C1 segment of cervical spinal cord (tissue), 14 donors: ENCODE results near the gene NFIA.
A peak's percentile ranks its signal among the peaks of the same experiment; 100 is the strongest.

Experiments
- DNase-seq, 14 donors: peaks; one replicate each; lab custom pipeline; 2025; lab: John Stamatoyannopoulos, UW

NFIA gene

DNA sequence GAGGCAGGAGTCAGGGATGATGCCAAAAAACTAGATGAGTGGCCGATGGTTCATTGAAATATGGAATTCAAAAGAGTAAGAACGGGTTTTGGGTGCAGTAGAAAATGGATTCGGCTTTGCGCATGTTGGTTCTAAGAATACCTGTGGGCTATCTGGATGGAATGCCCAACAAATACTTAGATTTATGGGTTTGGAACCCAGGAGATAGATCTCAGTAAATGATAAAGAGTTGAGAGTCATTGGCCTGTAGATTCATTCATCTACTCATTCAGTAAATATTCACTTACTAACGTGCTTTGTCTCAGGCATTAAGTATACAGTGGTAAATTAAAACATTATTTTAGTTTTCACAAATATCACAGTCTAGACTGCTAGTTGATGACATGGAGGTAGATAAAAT, 247.7 kb downstream of the NFIA start:
- DNase-seq: no peak

DNA sequence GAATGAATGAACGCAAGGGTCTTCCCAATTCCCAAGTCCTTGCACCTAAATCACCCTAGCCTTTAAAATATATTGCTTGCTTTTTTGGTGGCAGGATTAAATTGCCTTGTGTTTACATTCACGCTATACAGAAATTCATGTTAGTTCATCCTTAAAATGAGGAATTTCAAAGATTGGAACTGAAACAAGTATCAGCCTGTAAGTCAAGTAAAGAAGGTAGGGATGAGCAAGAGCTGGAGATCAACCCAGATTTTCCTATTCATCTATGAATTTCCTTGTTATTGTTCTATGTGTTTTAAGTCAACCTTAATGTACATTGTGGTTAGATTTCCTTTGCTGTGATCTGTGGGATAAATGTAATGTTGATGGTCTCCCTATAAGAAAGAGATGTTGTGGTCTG, 248.2 kb downstream of the NFIA start:
- no peak for DNase-seq

DNA sequence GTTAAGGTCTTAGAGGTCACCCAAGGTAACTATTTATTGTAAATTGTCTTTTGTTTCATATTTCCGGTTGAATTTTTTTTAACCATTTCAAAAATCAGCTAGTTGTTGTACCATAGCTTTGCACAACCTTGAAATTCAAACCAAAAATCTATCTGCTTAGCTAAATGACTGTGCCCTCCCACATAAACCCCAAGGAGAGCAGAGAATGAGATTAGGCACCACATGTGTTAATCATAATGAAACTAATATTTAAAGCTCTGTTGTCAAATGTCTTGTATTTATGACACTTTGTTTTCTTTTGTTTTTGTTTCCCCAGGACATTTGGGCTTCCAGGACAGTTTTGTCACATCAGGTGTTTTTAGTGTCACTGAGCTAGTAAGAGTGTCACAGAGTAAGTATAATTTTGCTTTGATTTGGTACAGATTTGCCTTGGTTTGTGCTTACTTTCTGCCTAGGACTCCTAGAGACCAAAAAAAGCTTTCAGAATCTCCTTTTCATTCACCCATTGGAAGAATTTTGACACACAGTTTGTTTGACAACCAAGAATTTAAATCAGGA, 249.9 kb downstream of the NFIA start:
- no peak for DNase-seq

DNA sequence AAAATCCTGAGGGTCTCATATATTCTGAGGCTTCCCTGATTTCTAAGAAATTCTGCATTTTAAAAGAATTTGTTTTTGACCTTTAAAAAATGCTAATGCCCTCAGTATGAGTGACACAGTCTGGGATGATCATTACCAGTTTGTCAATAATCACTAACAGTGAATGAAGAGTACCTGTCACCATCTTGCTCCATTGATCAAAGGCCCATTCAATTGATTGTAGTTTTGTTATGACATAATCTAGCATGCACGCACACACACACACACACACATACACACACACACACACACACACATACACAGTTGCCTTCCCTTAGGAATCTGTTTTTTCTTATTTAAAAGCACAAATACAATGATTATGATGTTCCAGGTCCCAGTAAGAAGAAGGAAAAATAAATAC, 250.4 kb downstream of the NFIA start:
- DNase-seq: no peak

DNA sequence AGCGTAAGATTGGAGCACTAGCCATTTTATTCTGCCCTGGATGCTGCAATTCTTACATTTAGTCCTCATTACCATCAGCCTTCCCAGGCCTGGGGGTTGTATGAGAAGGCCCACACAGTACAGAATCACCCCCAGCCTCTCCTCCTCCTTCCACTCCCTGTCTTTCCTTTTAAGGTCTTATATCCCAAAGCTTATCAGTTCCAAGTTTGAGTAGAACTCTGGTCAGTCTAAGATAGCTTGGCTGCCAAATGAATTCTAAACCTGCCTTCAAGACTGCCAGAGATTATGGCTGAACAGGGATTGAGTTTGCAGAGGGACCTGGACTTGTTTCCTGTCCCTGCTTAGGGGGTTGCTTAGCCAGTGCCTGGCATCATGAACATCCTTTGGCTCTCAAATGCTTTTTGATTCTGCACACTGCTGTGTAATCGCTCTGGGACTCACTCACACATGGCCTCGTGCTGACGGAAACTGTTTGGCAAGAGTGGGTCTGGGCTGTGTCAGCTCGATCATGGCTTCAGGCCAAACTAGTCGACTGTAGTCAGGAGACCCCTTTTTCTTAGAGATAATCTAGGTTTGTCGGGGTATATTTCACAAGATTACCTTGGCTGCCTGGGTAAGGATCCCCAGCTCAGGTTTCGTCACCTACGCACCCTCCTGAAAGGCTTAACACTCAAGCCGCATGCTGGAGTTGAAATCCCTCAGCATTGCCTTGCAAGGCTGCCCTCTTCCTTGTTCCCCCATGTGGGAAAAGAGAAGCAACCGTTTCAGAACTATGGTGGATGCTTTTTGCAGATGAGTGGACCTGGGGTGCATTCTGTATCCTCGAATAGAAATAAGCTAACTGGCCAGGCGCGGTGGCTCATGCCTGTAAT, 252.6 kb downstream of the NFIA start:
- DNase-seq: peak in 4 of 14 donors; percentile 13 to 28 (median 16)

DNA sequence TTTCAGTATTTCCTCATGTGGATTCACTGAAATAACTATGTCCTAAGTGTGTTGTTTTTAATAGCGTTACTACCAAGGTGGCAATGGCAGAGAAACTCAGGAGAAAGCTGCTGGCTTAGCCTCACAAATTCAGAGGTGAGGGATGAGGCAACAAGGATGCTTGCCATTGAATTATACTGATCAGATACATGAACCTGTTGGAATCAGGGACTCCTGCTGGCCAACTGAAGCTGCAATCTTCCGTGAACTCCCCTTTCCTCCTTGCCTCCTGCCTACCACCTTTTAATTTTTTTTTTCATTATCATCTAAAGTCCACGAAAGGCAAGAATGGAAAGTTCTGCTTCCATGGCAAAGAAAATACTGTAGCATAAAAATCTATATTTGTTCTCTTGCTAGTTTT, 254.7 kb downstream of the NFIA start:
- DNase-seq: peak in 1 of 14 donors; percentile 11

DNA sequence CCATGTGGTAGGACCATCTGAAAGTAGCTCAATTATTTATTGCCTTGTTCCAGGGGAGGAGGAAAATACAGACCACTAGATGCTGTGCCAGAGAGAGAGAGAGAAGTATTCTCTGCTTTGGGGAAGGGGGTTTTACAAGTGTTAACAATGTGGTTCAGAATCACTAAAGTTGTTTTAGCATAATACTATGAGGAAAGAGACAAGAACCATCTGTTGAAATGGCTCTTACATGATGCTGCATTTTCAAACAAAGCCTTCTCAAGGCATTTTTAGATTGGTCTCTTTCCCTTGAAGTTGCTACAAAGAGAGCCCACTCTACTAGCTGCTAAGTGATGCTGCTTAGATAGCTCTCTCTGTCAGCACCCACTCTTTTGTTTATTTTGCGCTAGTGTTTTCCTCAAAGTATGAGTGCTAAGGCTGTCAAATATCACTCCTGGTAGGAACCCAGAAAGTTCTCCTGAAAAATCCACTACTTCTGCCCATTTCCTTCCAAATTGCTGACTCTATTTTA, 255.1 kb downstream of the NFIA start:
- no peak for DNase-seq

DNA sequence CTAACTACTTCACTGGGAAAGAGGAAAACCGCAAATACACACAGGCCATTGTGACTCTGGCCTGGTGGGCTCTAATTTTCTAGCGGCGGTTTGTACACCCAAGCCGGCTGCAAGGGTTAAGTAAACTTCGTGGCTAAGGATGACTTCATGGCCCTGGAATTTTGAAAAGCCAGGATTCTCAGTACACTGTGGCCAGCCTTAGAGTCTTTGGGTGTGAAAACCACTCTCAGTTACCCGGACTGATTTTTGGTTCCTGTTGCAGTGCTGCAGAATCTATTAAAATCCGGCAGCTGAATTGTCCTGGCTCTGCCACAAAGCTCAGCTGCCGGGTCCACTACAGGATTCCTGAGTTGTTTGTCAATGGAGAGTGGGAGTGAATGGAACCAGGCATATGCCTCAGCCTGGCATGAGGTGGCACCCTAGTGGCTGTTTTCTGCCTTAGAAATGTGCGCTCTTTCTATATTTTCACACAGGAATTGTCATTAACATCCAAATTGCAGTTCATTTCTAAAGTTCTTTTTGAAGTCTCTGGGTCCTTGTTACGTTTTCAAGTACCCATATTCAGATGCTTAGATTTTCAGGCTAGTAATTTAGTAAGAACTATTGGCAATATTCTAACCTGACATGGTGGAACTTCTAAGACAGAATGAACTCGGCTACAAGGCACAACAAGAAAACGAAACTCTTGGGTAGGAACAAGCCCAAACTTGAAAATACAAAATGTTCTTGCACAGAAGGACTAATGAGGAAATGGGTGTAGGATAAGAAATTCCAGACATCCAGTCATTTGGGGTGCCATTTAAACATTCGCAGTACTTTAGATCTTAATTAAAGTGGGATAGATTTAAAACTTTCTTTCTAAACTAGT, 255.9 kb downstream of the NFIA start:
- DNase-seq: peak in 13 of 14 donors; percentile 11 to 87 (median 64)

DNA sequence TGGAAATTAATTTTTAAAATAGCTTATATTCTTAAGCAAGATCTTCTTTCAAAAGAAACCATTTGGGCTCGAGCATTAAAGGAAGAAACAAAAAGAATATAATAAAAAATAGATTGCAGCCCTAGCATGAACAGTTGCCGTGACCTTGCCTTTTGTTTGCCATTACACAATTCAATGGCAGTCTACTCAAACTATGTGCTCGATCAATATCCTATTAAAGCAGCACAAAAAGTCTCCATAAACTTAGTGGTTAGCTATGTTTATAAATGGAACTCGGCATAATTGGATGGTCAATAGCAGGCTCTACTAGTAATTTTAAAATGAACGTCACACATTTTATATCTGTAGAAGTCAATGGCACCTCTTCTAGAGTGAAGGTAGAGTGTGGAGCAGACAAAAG, 256.5 kb downstream of the NFIA start:
- no peak for DNase-seq

DNA sequence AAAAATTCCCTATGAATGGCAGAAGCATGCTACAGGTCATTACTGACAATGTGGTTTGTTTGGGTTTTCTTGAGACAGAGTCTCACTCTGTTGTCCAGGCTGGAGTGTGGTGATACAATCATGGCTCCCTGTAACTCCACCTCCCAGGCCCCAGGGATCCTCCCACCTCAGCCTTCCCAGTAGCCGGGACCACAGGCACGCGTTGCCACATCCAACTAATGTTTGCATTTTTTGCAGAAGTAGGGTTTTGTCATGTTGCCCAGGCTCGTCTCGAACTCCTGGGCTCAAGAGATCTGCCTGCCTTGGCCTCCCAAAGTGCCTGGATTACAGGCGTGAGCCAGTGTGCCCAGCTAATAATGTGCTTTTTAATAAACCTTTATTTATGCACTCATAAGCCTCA, 259.1 kb downstream of the NFIA start:
- DNase-seq: no peak

DNA sequence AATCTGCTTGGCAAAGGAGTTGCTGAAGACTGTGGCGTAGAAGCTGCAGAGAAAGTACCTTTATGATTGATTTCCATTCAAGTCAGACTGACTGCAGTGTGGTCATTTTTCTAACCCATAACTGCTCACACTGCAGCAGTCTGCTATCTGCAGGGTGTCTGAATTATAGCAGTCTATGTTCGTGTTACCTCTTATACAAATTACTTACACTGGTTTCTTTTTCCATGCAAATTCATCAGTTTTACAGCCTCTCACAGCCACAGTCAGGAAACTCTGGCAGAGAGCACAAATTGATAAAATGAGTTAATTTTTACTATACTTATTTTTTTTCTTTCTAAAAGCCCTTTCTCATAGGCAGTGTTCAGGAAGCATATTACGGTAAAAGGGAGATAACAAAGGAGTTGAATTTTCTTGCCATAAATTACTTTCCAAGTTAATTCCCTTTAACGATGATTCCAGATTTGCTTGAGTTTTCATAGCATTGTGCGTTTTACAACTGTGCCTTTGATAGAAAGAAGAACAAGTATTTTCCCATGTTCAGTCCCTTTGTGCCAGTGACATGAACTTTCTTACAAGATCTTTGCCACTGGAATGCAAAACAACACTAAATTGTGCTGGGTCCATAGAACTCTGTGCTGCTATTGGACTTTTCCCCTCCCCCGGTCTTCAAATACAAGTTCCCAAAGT, 261.5 kb downstream of the NFIA start:
- DNase-seq: no peak

DNA sequence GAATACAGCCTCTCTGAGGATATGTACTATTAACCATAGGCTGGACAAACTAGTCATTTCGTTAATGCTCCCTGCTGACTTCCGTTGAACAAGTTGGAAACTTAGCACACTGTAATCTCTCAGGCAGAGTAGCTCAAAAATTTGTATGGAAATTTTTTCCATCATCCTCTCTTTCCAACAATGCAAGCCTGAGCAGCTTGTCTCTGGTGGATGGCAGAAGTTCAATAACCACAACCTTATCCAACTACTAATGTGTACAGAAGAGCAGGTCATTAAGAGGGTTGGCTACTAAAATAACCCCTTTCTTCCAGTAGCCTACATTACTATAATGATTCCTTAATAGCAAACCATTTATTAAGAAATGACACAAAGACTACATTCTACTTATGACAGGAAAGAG, 262.3 kb downstream of the NFIA start:
- DNase-seq: peak in 1 of 14 donors; percentile 6

DNA sequence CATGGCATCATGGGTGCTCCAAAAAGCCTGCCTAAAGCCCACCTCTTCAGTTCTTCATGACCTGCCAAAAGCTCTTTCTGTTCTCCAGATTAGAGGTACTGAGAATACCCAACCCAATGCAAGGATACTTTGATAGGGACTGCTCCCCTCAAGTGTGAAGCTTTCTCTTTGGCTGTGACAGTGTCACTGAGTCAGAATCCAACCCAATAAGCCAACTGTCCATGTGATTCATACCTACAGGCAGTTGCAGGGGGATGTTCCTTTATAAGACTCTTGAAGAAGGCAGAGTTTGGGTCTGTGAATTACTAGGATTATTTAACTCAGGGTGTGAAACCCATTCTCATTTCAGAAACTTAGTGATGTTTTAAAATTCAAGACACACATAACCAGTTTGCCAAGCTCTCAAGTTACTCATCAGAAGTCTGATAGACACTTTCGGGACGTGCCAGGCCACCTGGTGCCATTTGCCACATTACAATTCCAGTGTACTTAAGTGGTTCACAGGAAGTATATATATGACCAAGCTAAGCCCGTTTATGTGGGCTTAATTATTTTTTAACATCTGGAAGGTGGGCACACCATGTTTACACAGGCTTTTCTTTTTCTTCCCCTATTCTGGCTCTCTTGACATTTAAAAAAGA, 265.8 kb downstream of the NFIA start:
- no peak for DNase-seq

DNA sequence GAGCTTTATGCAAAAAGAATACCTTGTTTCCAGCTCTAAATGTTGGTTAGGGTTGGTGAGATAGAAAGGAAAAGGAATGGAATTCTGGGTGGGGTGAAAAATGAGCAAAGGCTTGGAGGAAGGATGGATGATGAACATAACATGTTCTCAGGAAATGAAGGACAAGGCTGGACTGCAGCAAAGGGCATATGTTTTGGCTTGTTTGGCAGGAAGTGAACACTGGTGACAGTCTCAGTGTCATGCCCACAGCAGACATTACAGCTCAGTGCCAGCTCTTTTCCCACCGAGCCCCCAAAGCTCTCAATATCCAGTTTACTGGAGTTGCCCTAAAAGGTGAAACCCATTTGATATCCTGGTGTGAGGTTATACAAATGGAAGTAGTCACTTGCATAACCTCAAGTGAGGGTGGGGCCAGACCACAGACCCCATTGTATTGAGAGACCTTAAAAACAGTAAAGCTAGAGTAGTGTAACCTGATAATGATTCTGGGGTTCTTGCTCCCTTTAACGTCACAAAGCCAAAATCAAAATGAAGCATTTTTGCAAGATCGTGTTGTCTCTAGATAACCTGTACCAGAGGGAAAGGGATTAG, 270.6 kb downstream of the NFIA start:
- peak in 1 of 14 donors; percentile 35 for DNase-seq

DNA sequence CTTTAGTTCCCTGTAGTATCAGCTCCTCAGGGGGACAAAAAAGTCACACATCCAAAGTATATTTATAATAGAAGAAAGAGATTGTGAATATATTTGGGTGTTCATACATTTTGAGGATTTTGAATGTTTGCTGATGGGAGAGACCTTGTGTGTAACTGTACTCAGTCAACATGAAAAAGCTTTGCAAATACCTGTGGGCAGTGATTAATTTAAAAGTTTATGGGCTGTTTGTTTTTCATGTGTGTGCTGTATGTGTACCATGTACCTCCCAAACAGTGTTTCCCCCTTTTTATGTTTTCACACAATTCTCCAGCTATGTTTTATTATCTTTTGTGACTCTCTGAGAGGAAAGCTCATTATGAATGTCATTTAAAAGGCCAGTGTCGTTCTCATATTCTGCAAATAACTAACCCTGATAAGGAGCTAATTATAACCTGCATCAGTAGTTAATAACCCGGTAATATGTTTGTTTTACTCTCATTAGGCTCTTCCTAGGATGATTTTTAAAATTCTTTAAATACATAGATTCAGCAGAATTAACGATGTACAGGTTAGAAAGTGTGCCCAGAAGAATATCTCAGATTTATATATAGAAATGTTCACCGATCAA, 271.5 kb downstream of the NFIA start:
- DNase-seq: no peak

DNA sequence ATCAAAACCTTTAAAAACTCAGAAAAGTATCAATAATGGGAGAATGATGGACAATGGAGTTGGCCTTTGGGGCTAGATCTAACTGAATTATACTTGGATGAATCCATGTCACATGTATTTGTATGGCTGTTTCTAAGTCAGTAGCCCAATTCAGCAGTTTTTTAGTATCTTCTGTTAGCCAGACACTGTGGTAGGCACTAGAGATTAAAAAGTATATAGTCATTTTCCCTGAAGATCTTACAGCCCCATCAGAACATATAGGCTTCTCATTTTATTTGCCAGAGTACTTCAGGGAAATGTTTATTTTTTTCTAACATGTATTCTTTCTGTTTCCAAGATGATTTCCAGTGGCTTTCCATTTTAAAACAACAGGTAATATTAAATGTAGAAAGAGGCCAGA, 273.7 kb downstream of the NFIA start:
- no peak for DNase-seq

DNA sequence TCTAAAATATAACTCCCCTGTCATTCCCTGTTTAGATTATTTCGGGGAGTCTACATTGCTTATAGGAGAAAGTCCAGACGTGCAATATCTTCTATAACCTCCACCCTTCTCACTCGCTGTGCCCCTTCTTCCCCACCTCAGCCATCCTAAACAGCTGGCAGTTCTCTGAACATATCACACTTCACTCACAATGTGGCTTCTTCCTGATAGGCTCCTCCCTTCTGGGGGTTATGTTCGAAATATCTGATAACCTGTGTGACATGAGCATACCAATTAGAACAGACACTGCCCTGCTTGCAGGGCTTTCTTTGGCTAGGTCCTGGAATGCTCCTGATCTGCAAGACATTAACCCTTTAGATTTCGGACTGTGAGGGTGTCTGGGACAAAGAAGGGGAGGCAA, 274.6 kb downstream of the NFIA start:
- no peak for DNase-seq

DNA sequence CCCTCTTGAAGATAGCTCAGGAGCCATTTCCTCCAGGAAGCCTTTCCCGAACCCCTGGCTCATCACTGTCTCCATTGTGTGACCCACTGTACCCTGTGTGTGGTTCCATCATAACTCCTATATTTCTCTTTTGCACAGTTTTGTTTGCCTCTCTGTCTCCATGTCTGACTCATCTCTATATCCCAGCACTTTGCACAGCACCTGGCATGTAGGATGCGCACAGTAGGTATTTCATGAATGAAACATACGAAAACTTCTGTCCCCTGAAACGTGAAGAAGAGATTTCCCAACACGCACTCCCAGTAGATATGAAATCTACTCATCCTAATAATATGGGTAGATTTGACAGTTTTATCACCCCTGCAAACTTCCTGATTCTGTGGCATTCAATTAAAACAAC, 275.2 kb downstream of the NFIA start:
- DNase-seq: no peak

DNA sequence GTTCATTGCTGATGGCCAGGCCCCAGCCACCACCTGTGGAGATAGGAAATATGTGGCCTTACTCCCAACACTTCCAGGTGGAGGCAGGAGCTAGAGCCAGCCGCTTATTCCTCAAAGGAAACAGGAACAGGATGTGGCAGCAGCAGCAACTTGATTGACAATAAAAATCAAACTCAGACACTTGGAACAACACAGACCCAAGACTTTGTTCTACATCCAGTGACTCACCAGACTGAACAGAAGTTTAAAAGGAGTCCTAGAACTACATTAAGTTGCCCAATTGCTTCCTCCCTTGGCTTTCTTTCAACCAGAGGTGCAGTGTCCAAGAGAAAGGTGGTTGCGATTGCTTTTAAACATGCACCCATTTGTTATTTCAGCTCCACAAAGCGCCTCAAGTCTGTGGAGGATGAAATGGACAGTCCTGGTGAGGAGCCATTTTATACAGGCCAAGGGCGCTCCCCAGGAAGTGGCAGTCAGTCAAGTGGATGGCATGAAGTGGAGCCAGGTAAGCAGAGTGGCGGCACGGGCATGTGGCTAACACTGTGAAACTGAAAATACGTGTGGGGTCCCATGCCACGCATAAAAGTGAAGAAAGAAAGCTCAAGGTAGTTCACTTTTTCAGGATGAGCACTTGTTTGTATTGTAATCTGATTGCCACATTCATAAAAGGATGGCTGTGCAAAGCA, 276.6 kb downstream of the NFIA start:
- DNase-seq: peak in 1 of 14 donors; percentile 26

DNA sequence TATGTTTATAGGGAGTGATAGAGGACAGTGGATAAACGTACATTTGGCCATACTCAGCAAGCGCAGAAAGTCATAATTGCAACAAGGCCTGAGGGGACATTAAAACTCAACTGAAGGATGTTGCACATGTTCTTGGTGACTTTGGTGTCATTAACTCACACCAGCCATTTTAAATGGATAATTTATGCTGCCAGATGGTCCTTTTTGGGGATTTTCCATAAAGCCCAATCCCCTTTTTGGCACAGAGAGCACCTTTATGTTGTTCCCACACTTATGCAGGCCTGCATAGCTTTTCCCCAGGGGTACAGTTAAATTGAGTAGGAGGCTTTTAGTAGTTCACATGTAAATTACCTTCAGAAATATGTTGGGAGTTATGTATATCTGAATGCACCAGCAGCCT, 279.6 kb downstream of the NFIA start:
- DNase-seq: no peak
